CD14-positive monocyte (primary cell): ENCODE results near the gene DBNDD2. TPM values are rescaled to one million over a fixed set of nuclear protein-coding genes. Genes with fewer than 3 reads are reported as not detected.

ENCODE experiments used
- DNase-seq, 3 donors: peaks; one replicate each; pipeline ENCODE4 v3.0.0-alpha.2; 2011 to 2022
- H2AFZ ChIP-seq: 2 replicates; pipeline ENCODE4 v1.6.0; 2012; ENCODE audit warnings: mild to moderate bottlenecking, low read depth, low read length, inconsistent platforms; ENCODE audit not compliant: insufficient read depth, poor library complexity, severe bottlenecking
- H3K27ac ChIP-seq, 2 donors: 1 replicate in 1 of 2; 2 replicates in 1 of 2; pipeline ENCODE4 v1.5.1; 2012 to 2013; ENCODE audit warnings: low read length in 2 of 2, control low read depth in 1 of 2, inconsistent platforms in 1 of 2, low read depth in 1 of 2, mild to moderate bottlenecking in 1 of 2
- H3K27me3 ChIP-seq, 2 donors: one replicate each; pipeline versions ENCODE4 v1.6.0 to v1.6.1; 2011 to 2013; ENCODE audit warnings: low read length in 2 of 2; ENCODE audit not compliant: control insufficient read depth in 2 of 2, insufficient read depth in 2 of 2
- H3K36me3 ChIP-seq, 2 donors: replicated peaks in 1 of 2; 1 replicate in 1 of 2; 2 replicates in 1 of 2; pipeline versions ENCODE4 v1.5.1 to v1.6.1; 2012 to 2013; ENCODE audit warnings: low read length in 2 of 2, control low read depth in 1 of 2, inconsistent platforms in 1 of 2, mild to moderate bottlenecking in 1 of 2; ENCODE audit not compliant: insufficient read depth in 2 of 2, control insufficient read depth in 1 of 2
- H3K4me1 ChIP-seq, 2 donors: 1 replicate in 1 of 2; 2 replicates in 1 of 2; pipeline versions ENCODE4 v1.5.1 to v1.6.1; 2012 to 2013; ENCODE audit warnings: low read length in 2 of 2, control low read depth in 1 of 2, inconsistent platforms in 1 of 2, mild to moderate bottlenecking in 1 of 2, moderate library complexity in 1 of 2; ENCODE audit not compliant: insufficient read depth in 2 of 2, control insufficient read depth in 1 of 2
- H3K4me2 ChIP-seq: replicated peaks from 2 replicates; pipeline ENCODE3; 2012; ENCODE audit warnings: low read length, moderate library complexity, mild to moderate bottlenecking; ENCODE audit not compliant: poor library complexity, severe bottlenecking; ENCODE audit errors: extremely low read depth
- H3K4me3 ChIP-seq, 3 experiments: fragments of 200-600 bp in 1 of 3; sonication (generic) in 1 of 3; replicated peaks in 1 of 3; 1 replicate in 2 of 3; 2 replicates in 1 of 3; pipeline ENCODE4 v1.5.1; 2011 to 2013; ENCODE audit warnings: low read length in 3 of 3, mild to moderate bottlenecking in 3 of 3, control low read depth in 2 of 3, low read depth in 2 of 3, inconsistent platforms in 1 of 3, moderate library complexity in 1 of 3
- H3K79me2 ChIP-seq: 2 replicates; pipeline ENCODE4 v1.6.0; 2012; ENCODE audit warnings: mild to moderate bottlenecking, control low read depth, inconsistent platforms, low read length, moderate library complexity; ENCODE audit not compliant: insufficient read depth
- H3K9ac ChIP-seq: 2 replicates; pipeline ENCODE4 v1.6.0; 2017; ENCODE audit warnings: low read length, mild to moderate bottlenecking; ENCODE audit not compliant: insufficient read depth, poor library complexity, severe bottlenecking
- H3K9me3 ChIP-seq, 2 donors: replicated peaks in 1 of 2; 1 replicate in 1 of 2; 2 replicates in 1 of 2; pipeline versions ENCODE4 v1.5.1 to v1.6.1; 2012 to 2013; ENCODE audit warnings: low read length in 2 of 2, control low read depth in 1 of 2; ENCODE audit not compliant: control insufficient read depth in 1 of 2, insufficient read depth in 1 of 2
- H4K20me1 ChIP-seq: 2 replicates; pipeline ENCODE4 v1.6.0; 2012; ENCODE audit warnings: mild to moderate bottlenecking, low read length, control low read depth, moderate library complexity; ENCODE audit not compliant: insufficient read depth
- H3K27ac Mint-ChIP-seq, 7 donors: one replicate each; pipeline ENCODE4 v1.8.0; 2020; ENCODE audit warnings: mild to moderate bottlenecking in 7 of 7, mixed read lengths in 7 of 7, moderate library complexity in 6 of 7, inconsistent platforms in 2 of 7
- H3K27me3 Mint-ChIP-seq, 3 donors: one replicate each; pipeline ENCODE4 v1.8.0; 2021 to 2022; ENCODE audit warnings: low read depth in 3 of 3, mild to moderate bottlenecking in 3 of 3, mixed read lengths in 3 of 3, moderate library complexity in 3 of 3, inconsistent platforms in 1 of 3
- H3K36me3 Mint-ChIP-seq, 2 donors: one replicate each; pipeline ENCODE4 v1.8.0; 2020; ENCODE audit warnings: mixed read lengths in 2 of 2, inconsistent platforms in 1 of 2, mild to moderate bottlenecking in 1 of 2
- H3K4me1 Mint-ChIP-seq: one replicate; pipeline ENCODE4 v1.8.0; 2020; ENCODE audit warnings: mild to moderate bottlenecking, mixed read lengths
- H3K4me3 Mint-ChIP-seq, 2 donors: one replicate each; pipeline ENCODE4 v1.8.0; 2020; ENCODE audit warnings: mild to moderate bottlenecking in 2 of 2, mixed read lengths in 2 of 2, moderate library complexity in 1 of 2
- H3K9me3 Mint-ChIP-seq, 7 donors: one replicate each; pipeline ENCODE4 v1.8.0; 2020 to 2022; ENCODE audit warnings: mixed read lengths in 7 of 7, mild to moderate bottlenecking in 6 of 7, moderate library complexity in 6 of 7, inconsistent platforms in 2 of 7
- CTCF ChIP-seq: fragments of 200-600 bp; IDR thresholded peaks from one replicate; pipeline ENCODE4 v1.8.0; 2022; ENCODE audit warnings: antibody characterized with exemption, mild to moderate bottlenecking
- WGBS: methylation state at CpG from one replicate; pipeline ENCODE4 v1.1.5; 2013; ENCODE audit warnings: missing lambda C conversion rate; ENCODE audit not compliant: insufficient coverage; 5-methylcytosine and 5-hydroxymethylcytosine counted together
- intact Hi-C, 2 donors: fragments of 100-400 bp; cut with micrococcal nuclease; formaldehyde crosslinking; loops; one replicate each; pipeline versions ENCODE4 v1.15.0 to v1.15.1; 2023
- polyA plus RNA-seq, 3 donors: library from polyadenylated mRNA; depleted of rRNA in 1 of 3; unstranded in 2 of 3; stranded (reverse) in 1 of 3; fragments of 300-500 nt in 2 of 3; fragments of >200 nt in 1 of 3; fragmentation: Illumina TruSeq in 2 of 3; gene quantifications; 1 replicate in 2 of 3; 2 replicates in 1 of 3; pipeline ENCODE4 v1.2.3, GENCODE V29; 2012 to 2021

Gene DBNDD2
- polyA plus RNA-seq, 3 donors, result 15.6 to 22.1 (median 21.9) TPM

- no peaks in the 10 kb centered on the region for H3K4me1 ChIP-seq
- no peak overlapping the region for H3K4me3 ChIP-seq
- 97% methylated on average over 11 of the region's 17 CpGs for WGBS
- no peak overlapping the region for H3K4me3 Mint-ChIP-seq
- no peaks in the 10 kb centered on the region for H4K20me1 ChIP-seq
- H2AFZ ChIP-seq, result no peak overlapping the region
- H3K9me3 ChIP-seq, result no peaks in the 10 kb centered on the region
- TF ChIP-seq CTCF, result no peak
- H3K36me3 ChIP-seq, result peaks cover 60 to 80% of the 10 kb centered on the region in 2 donors
- no peaks in the 10 kb centered on the region for H3K27me3 ChIP-seq
- peaks cover 0 to 2% (median 0%) of the 10 kb centered on the region in 3 donors for H3K27me3 Mint-ChIP-seq
- no peaks in the 10 kb centered on the region for H3K9me3 Mint-ChIP-seq
- no peaks in the 10 kb centered on the region for H3K79me2 ChIP-seq
- peak overlapping the region in 1 of 7 donors; percentile 68 for H3K27ac Mint-ChIP-seq
- H3K4me2 ChIP-seq, result no peak overlapping the region
- intact Hi-C loops, result no loop called here
- no peak overlapping the region for H3K9ac ChIP-seq
- H3K36me3 Mint-ChIP-seq, result peaks cover 67 to 71% of the 10 kb centered on the region in 2 donors
- H3K27ac ChIP-seq, result no peak overlapping the region
- DNase-seq, result no peak
- H3K4me1 Mint-ChIP-seq, result no peaks in the 10 kb centered on the region
Measured at GRCh38 chr20:45425561-45425960, 17.5 kb downstream of the DBNDD2 start.

DNA sequence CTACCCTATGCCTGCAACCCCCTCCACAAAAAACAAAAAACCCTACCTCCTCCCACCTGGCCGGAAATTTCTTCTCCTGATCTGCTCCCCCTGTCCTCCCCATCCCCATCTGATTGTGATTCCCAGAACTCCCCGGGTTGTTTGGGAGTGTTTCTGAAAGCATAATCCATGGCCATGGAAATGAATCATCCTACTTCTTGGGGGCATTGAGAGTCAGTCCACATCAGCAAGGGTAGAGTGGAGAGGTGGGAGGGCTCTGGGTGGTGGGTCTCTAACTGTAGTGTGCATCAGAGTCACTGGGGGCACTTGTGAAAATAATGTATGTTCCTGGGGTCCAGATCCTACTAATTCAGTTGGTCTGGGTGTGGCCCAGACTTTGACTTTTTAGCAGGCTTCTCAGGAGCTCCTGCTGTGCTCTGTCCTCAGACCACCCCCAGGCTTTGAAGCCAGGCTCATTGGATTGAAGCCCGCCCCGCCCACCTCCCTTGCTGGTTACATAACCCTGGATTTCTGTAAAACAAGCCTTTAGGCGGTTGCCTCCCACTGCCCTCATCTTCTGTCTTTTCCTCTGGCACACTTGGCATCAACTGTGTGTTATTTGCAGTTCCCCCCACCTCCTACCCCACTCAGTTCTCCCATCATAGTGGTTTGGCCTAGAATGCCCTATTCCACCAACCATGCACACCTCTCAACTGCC is 18.4 kb downstream of the DBNDD2 start:
- H3K79me2 ChIP-seq, result no peaks in the 10 kb centered on the region
- Mint-ChIP-seq H3K4me1 (no peaks in the 10 kb centered on the region), H3K27me3 (peaks cover 0 to 2% (median 0%) of the 10 kb centered on the region in 3 donors), H3K4me3 (no peak overlapping the region), H3K36me3 (peaks cover 60 to 65% of the 10 kb centered on the region in 2 donors), H3K9me3 (no peaks in the 10 kb centered on the region), H3K27ac (peak overlapping the region in 1 of 7 donors; percentile 61)
- H3K4me1 ChIP-seq, result no peaks in the 10 kb centered on the region
- H4K20me1 ChIP-seq, result no peaks in the 10 kb centered on the region
- DNase-seq, result no peak
- no peak overlapping the region for H3K27ac ChIP-seq
- H3K27me3 ChIP-seq, result no peaks in the 10 kb centered on the region
- H3K4me2 ChIP-seq, result no peak overlapping the region
- WGBS, result 77% methylated on average over 3 of the region's 5 CpGs
- H3K9me3 ChIP-seq, result no peaks in the 10 kb centered on the region
- no peak overlapping the region for H3K9ac ChIP-seq
- peaks cover 51 to 73% of the 10 kb centered on the region in 2 donors for H3K36me3 ChIP-seq
- intact Hi-C loops, result no loop called here
- H2AFZ ChIP-seq, result no peak overlapping the region
- no peak for TF ChIP-seq CTCF
- no peak overlapping the region for H3K4me3 ChIP-seq
